ENCODE measurements around the gene RBM19.

The RBM19 gene

GRCh38 chr12:113950873-113951272, 15.3 kb downstream of the RBM19 start:
- DNase-seq: no peak

- DNase-seq: no peak
Observed at GRCh38 chr12:113949321-113950305, 16.5 kb downstream of the RBM19 start.

DNA sequence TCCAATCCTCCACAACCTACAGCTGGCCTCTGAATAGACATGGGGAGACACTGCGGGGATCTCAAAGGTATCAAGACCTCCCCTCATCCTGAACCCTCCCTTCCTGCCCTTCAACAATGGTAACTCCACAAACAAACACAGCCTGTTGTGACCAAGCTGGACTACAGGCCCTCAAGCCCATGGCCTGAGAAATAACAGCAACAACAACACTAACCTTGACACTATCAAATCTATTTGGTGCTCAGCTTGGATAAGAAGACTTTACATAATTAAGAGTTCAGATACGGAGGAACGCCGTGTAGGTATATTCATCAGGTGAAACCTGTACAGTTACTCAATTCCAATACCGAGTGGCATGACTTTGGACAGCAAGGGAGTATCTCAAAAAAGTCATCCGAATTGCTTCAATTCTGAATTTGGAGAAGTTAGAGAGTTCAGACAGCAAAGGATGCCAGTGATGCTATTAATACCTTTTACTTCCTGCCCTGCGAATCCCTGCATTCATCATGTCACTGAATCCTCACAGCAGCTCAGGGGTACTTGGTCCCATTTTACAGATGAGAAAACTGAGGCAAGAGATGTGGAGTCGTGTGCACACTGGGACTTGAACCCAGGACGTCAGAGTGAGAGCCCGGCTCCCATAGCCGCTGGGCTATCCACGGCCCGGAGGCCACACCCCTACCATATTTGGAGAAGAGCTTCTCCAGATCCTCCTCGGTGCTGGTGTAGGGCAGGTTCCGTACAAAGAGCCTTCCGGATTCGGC, 17.8 kb downstream of the RBM19 start:
- no peak for DNase-seq

- no peak for DNase-seq
Observed at GRCh38 chr12:113946175-113946574, 19.9 kb downstream of the RBM19 start.

- no peak for DNase-seq
Observed at GRCh38 chr12:113945174-113946173, 20.7 kb downstream of the RBM19 start.

DNA sequence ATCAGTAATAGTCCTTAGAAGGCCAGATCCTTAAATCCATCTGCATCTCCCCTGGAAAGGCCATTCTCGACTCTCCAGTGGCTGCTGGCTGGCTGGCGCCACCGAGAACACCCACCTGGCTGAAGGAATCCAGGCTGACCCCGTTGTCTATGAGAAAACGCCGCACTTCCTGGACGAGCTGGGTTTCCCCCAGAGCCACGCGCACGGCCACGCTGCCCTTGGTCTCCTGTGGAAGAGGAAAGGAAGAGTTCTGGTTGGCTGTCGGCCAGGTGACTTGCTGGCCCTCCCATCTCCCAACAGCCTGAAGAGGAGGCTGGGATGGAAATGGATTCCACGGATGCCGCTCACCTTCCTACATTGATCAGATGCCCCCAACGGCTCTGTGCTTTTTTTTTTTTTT, 23.9 kb downstream of the RBM19 start:
- no peak for DNase-seq

- DNase-seq: no peak
Observed at GRCh38 chr12:113941208-113941486, 25.0 kb downstream of the RBM19 start.

DNA sequence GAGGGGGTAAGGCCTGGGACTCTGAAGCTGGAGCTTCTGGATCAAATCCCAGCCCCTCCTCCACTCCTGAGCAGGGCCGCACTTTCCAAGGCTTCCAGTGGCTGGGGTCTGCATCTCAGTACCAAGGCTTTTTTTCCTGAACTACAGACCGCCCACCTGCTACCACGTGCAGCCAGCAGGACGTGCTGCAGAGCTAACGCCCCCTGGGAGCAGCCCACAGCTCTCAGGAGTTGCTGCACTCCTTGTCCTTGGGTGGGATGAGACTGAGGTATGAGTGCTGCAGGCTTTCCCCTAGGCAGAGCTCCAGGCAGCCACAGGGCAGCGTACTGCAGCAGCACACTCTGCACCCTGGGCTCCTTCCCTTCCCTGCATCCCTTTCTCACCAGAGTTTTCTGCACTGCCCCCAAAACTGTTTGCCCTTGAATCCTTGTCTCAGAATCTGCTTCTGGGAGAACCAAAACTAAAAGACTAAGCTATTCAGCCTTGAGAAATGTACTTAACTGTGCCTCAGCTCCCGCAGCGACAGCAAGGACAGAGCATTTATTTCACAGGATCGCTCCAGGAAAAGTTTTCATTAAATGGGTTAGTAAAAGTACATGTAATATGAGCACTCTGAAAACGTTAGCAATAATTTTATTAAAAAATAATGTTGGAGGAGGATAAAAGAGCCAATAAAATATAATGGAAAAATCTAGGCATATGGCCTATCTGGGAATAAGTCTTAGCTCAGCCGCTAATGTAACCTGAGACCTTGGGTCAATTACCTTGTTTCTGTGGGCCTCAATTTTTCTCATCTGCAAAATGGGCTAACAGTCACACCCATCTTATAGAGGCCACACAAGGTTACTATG, 25.5 kb downstream of the RBM19 start:
- DNase-seq: no peak

DNA sequence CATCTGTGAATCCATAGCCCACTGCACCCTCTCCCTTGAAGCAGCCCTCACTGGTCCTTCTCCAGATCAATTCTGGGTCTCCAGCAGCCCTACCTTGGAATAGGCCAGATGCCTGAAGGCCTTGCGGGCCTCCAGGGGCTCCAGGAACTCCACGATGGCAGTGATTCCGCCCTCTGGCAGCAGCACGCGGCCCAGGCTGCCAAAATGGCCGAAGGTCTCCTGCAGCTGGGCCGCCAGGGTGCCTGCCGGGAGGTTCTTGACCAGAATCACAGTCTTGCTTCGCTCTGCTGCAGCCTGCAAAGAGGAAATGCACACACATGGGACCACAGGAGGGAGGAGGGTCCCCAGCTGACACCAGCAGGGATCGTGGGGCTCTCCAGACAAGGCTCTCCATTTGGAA, 26.3 kb downstream of the RBM19 start:
- no peak for DNase-seq

DNA sequence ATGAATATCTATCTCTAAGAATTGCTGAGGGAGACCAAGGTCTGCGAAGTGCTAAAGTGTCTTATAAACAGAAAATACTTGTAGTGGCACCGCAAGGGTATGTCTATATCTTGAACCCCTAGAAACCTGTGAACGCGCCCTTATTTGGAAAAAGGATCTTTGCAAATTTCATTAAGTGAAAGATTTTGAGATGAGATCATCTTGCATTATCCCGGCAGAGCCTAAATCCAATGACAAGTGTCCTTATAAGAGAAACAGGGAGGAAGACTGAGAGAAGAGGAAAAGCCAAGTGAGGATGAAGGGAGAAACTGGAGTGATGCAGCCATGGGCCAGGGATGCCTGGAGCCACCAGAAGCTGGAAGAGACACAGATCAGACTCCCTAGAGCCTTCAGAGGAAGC, 27.7 kb downstream of the RBM19 start:
- no peak for DNase-seq

DNA sequence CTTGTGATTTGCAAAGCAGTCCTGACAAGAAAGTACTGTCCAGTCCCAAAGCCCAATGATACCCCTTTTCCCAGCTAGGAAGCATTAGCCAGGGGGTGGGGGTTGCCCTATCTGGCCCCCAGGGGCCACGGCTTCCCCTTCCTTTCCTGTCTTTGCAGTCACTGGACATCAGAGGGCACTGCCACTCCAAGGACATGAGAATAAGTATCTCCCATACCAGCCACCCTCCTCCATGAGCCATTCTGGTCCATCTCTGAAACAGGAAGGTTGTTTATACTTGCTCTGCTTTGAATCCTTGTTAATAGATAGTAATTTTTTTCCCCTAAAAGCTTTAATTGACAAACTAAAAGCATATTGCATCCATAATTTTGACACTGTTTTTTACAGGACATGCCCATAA, 29.7 kb downstream of the RBM19 start:
- no peak for DNase-seq

DNA sequence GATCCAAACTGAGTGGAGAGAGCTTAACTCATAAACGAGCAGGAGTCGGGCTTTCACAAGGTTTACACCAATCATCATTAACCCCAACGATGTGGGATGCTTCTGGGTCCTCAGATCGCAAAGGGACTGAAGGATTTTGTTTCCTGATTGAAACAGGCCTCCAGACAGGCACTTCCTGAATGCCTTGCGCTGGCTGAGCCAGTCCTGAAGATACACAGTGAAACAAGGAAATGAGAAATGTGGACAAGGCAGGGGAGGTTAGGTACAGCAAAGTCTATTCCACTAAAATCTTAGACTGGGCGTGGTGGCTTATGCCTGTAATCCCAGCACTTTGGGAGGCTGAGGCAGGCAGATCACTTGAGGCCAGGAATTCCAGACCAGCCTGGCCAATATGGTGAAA, 30.7 kb downstream of the RBM19 start:
- DNase-seq: no peak

GRCh38 chr12:113934946-113935345, 31.2 kb downstream of the RBM19 start:
- DNase-seq: no peak

DNA sequence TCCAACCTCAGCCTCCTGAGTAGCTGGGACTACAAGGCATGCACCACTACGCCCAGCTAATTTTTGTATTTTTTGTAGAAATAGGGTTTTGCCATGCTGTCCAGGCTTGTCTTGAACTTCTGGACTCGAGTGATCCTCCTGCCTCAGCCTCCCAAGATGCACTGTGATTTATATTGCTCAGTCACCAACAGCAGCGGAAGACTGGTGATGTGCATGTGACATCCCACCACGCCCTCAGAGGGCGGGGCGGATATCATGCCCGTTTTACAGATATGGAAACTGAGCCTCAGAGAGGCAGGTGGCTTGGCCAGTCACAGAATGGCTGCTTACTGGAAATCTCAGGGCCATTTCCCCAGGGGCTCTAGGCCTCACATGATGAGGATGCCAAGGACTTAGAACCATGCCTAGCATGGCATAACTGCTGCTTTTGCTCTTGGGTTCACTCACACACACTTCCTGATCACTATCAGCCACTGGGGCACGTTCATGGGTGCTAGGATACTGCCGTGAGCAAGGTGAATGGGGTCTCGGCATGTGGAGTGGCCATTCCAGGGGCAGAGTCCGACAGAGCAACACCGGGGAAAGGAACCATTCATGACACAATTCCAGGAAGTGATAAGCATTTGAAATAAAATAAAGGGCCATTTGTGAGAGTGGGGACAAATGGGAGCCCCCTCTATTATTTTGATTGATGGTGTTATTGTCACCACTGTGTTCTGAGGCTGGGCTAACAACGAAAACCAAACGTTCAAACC, 31.9 kb downstream of the RBM19 start:
- no peak for DNase-seq

DNA sequence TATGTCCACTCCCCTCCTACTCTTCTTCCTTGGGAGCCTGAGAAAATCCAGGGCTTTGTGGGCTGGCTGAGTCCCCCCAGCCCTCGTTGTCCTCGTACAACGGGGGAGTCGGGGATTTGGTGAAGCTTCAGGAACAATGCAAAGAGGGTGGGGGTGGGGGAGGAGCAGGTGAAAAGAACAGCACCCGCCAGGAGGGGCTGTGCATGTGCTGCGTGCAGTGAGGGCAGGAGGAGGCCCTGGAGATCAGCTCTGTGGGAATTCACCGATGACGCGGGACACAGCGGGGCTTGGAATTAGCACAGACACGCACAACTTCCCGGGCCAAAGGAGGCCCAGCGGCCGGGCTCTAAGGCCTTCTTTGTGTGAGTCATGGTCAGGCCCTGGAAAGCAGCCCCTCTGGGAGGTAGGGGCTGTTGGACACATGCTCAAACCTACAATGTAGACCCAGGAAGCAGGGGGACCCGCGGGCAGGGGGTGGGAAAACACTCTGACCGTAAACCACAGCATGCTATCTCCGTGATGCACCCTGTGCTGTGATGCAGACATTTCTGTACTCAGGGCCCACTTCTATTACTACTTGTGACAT, 32.8 kb downstream of the RBM19 start:
- DNase-seq: no peak

GRCh38 chr12:113932381-113933196, 33.5 kb downstream of the RBM19 start:
- DNase-seq: no peak

DNA sequence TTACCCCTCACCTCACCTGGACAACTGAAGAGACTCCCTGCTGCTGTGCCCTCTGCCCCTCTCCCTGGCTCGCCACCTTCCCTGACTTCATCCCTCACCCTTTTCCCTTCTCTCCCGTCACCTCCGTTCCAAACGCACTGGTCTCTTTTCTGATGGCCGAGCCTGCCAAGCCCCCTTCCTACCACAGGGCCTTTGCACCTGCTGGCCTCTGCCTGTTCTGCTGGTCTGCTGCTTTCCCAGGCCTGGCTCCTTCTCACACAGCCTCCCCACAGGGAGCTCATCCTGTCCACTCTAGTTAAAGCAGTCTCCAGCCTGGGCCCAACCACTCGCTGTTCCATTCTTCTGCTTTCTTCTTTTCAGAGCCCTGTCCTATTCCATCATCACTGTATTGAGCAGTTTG, 34.6 kb downstream of the RBM19 start:
- DNase-seq: no peak

DNA sequence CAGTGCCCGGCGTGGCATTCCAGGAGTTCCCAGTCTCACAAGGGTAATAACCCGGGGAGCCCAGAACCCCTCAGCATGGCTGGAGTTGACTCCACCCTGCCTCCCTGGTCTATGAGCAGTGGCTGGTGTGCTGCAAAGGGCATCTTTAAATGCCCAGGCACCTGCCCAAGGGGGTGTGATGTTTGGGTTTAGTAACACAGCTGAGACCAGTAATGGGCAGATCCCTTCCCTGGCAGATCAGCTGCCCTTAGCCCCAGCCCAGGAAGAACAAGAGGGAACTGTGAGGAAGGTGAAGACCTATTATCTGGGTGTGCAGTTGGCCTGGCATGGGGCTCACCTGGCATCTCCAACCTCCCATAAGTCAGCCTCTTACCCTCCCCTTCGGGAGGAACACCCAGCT, 35.9 kb downstream of the RBM19 start:
- DNase-seq: no peak

DNA sequence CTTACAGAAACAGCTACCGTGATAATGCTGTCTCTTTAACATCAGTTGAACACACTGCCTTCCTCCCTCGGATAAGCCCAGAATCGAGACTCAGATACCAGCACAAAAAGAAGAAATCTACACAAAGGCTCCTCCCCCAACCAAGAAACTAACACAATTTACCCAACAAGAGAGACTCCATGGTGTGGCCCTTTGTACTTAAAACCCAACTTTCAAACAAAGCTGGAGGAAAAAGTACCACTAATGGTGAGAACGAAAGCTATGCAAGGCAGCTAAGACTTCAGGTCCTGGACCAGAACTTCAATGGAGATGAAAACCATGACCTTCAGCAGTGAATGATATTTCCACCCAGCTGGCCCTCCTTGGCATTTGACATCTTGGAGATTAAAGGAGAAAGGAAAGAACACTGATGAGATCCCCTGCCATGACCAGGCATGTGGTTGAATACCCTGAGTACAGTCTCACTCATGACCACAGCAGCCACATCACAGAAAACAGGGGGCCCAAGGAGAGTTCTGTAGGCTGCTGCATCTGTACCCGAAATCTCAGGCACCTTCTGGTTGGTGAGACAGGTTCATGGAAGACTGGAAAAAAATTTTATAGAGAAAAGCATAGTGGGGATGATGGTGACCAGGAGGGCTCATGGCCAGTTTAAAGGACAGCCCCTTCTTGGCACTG, 36.7 kb downstream of the RBM19 start:
- DNase-seq: no peak

All from activated gamma-delta T cell (primary cell).